Measurements from ENCODE around the gene URAD. TPM values are rescaled to one million over a fixed set of nuclear protein-coding genes. Genes with fewer than 3 reads are reported as not detected.

Gene URAD
- polyA plus RNA-seq, 1 donor: not detected

GRCh38 chr13:27954406-27954851 is 34.1 kb downstream of the URAD start:
- no peak for DNase-seq

- peak; percentile 81 for DNase-seq
These were observed 34.7 kb downstream of the URAD start for GRCh38 chr13:27953676-27954405.

DNA sequence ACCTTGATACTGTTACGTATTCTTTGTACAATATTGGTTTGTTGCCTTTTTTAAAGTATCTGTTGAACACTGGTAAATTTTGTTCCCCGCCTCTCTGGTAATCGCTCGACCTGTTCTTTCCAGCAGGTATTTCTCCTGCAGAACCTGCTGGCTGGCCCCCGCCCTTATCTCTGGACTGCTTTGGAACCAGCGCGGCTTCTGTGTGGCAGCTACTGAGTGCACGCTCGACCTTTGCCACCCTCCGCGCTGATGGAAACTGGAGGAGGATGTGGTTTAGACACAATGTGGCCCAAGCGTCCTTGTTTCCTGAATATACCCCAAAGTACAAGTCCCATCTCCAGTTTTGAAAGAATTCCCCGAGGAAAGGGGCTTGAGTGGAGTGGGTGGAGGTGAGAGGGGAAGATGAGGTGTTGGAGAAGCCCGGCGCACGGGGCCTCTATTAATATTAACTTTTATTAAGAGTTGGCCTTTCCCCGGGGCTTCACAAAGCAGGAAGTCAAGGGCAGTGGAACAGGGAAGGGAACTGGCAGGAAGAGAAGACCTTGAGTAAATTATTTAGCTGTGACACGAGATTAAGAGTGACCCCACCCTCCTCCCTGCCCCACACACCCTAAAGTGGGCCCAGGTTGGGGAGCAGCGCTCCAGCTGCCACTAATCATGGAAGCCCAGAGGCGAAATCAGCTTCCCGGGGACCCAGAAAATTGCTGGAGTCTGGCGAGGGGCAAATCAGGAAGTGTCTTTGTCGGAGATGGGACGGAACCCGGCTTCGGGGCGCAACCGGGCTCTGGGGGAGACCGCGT is 35.4 kb downstream of the URAD start:
- no peak for DNase-seq

DNA sequence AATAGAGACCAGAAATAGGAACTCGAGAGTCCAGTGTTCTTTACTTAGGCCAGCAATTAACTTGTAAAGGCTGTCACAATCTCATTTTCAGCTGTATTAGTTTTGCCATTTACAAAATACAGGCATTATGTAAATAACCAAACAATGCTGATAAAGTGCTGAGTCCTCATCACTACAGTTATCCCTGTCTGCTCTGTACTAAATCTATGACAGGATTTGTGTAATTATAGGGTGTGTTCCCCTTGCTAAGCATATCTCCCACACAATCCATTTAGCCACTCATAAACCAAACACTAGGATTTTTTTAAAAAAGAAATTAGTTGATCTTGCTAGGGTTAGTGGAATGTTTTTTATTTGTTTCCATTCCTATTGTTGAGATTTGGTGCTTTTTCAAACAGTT is 45.5 kb downstream of the URAD start:
- DNase-seq: no peak

GRCh38 chr13:27933580-27934328 is 54.7 kb downstream of the URAD start:
- DNase-seq: no peak

DNA sequence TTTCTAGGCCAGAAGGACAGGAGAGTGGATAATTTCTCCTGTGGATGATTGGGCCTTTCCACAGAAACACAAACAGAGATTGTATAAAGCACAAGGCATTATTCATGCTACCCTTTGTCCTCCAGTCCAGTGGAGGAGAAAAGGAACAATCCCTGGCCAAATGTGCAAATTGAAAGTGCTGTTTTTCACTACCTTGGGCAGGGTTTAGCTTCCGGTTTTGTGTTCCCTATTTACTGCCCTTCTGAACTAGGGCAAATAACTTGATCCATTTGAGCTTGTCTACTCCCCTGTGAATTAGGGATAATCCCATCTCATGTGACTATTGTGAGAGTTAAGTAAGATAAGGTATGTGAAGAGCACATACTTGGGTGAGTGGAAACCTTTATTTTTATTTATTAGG is 55.4 kb downstream of the URAD start:
- DNase-seq: no peak

GRCh38 chr13:27929868-27930267 is 58.6 kb downstream of the URAD start:
- DNase-seq: no peak

DNA sequence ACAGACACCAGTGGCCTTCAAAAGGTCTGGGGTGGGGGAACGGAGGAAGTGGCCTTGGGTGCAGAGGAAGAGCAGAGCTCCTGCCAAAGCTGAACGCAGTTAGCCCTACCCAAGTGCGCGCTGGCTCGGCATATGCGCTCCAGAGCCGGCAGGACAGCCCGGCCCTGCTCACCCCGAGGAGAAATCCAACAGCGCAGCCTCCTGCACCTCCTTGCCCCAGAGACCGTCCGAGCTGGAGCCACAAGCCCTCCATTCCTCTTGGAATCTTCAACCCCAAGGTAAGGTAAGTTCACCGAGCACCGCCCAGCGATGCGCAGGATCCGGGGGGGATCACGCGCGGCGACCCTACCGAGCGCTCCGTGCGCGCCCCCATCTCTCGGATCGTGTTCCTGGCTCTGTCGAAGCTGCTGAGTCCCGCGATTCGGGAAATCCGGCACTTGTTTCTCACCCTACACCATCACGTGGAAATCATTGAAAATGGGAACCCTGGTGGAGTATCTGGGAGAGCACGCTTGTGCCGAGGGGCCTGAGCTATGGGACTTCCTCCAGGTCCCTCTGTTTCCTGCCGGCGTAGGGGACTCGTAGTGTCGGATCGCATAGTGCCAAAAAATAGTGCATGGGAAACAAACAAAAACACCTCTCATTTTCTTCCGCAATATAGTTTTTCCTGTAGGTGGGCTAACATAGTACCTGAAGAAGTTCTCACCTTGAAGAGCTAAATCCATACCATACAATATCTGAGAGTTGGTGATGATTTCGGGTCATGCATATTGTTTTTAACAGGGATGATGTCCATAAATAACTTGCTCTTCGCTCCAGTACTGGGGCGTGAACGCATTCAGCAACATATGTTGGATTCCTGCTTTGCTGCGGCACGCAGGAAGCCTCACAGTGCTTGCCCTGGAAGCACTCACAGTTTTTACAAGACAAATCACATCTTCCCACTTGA is 59.4 kb downstream of the URAD start:
- DNase-seq: no peak

GRCh38 chr13:27928353-27928804 is 60.1 kb downstream of the URAD start:
- DNase-seq: no peak

Other genes with a start within 250 kb of the URAD start
- gene GSX1, start 196.2 kb downstream of the URAD start, polyA plus RNA-seq (ENCODE audit: insufficient read length): not detected
- not detected for gene PDX1, start 68.7 kb downstream of the URAD start, polyA plus RNA-seq (ENCODE audit: insufficient read length)
- gene CDX2, start 19.4 kb downstream of the URAD start, polyA plus RNA-seq (ENCODE audit: insufficient read length): not detected
- 0.32 TPM for gene FLT3, start 111.9 kb upstream of the URAD start, polyA plus RNA-seq (ENCODE audit: insufficient read length)
- 23.9 TPM for gene PAN3, start 149.9 kb upstream of the URAD start, polyA plus RNA-seq (ENCODE audit: insufficient read length)

All from hindlimb muscle (tissue), 1 donor.